Measurements from ENCODE around the gene ZNF124.

DNA sequence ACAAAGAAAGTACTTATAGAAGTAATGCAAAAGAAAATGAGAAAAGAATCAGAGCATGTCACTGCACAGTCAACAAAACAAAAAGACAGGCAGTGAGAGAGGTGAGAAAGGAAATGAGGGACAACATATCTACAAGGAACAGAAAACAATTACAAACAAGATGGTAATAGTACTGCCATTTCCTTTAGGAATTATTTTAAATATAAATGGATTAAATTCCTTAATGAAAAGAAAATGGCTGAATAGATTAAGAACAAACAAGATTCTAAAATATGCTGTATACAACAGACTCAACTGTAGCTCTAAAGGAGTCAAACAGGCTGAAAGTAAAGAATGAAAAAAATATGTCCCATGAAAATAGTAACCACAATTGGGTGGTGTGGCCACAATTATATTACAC lies 22.1 kb upstream of the ZNF124 start:
- TF ChIP-seq, protein P1, sequence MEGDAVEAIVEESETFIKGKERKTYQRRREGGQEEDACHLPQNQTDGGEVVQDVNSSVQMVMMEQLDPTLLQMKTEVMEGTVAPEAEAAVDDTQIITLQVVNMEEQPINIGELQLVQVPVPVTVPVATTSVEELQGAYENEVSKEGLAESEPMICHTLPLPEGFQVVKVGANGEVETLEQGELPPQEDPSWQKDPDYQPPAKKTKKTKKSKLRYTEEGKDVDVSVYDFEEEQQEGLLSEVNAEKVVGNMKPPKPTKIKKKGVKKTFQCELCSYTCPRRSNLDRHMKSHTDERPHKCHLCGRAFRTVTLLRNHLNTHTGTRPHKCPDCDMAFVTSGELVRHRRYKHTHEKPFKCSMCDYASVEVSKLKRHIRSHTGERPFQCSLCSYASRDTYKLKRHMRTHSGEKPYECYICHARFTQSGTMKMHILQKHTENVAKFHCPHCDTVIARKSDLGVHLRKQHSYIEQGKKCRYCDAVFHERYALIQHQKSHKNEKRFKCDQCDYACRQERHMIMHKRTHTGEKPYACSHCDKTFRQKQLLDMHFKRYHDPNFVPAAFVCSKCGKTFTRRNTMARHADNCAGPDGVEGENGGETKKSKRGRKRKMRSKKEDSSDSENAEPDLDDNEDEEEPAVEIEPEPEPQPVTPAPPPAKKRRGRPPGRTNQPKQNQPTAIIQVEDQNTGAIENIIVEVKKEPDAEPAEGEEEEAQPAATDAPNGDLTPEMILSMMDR (IDR thresholded peaks at IDR 0.05; ENCODE audit: low read depth, low read length, missing input control) = no peak
- TF ChIP-seq SP1 (IDR thresholded peaks at IDR 0.05) = no peak
- TF ChIP-seq JUND (IDR thresholded peaks at IDR 0.05) = no peak
- TF ChIP-seq, protein P2, sequence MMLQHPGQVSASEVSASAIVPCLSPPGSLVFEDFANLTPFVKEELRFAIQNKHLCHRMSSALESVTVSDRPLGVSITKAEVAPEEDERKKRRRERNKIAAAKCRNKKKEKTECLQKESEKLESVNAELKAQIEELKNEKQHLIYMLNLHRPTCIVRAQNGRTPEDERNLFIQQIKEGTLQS (IDR thresholded peaks at IDR 0.05) = no peak
- TF ChIP-seq RAD21 (IDR thresholded peaks at IDR 0.05) = no peak
- no peak for TF ChIP-seq TAF1 (conservative IDR thresholded peaks at IDR 0.05)
- TF ChIP-seq YY1 (IDR thresholded peaks at IDR 0.05) = no peak
- no peak for TF ChIP-seq RXRA (IDR thresholded peaks at IDR 0.05)

All from liver (tissue), 3 donors.